HEK293 (cell line): Measurements from ENCODE around the gene WSCD2.

Experiments
- CTCF ChIA-PET: fragments of 350-600 bp; formaldehyde crosslinking; extraction: SDS; loops from one replicate; lab custom pipeline; 2021; ENCODE audit warnings: antibody characterized with exemption; lab: Yijun Ruan, JAX
- POLR2A ChIA-PET: fragments of 300-600 bp; formaldehyde crosslinking; extraction: SDS; loops from one replicate; lab custom pipeline; 2020; ENCODE audit warnings: antibody characterized with exemption, inconsistent platforms; lab: Yijun Ruan, JAX
- H3K27ac ChIP-seq: fragments of 200-500 bp; sonication (Bioruptor generic); 2 replicates; pipeline ENCODE4 v1.5.1; 2014; ENCODE audit warnings: low read depth, low read length, control low read depth, inconsistent platforms; ENCODE audit errors: extremely low read depth
- H3K36me3 ChIP-seq, 2 experiments: fragments of 200-500 bp in 1 of 2; sonication (Bioruptor generic) in 1 of 2; 1 replicate in 1 of 2; 2 replicates in 1 of 2; pipeline ENCODE4 v1.5.1; 2014 to 2017; ENCODE audit warnings: inconsistent platforms in 2 of 2, low read length in 2 of 2; ENCODE audit not compliant: control insufficient read depth in 2 of 2, insufficient read depth in 1 of 2
- H3K4me1 ChIP-seq: fragments of 200-500 bp; sonication (Bioruptor generic); 2 replicates; pipeline ENCODE4 v1.5.1; 2014; ENCODE audit warnings: mild to moderate bottlenecking, low read length, inconsistent platforms; ENCODE audit not compliant: control insufficient read depth, insufficient read depth
- H3K4me3 ChIP-seq: 2 replicates; pipeline ENCODE4 v1.5.1; 2011; ENCODE audit warnings: low read depth, mild to moderate bottlenecking, control low read depth, low read length, moderate library complexity
- H3K9me3 ChIP-seq: fragments of 200-500 bp; sonication (Bioruptor generic); 2 replicates; pipeline ENCODE4 v1.5.1; 2014; ENCODE audit warnings: low read depth, low read length, inconsistent platforms; ENCODE audit not compliant: control insufficient read depth, insufficient read depth
- GLI2 ChIP-seq: fragments of 450-650 bp; formaldehyde crosslinking; IDR thresholded peaks from 2 replicates; pipeline ENCODE4; 2017; ENCODE audit warnings: missing biosample characterization, missing genetic modification characterization, low read depth, borderline replicate concordance
- KLF10 ChIP-seq: fragments of 450-650 bp; IDR thresholded peaks from 2 replicates; pipeline ENCODE4 v1.5.1; 2018; ENCODE audit warnings: missing biosample characterization, mild to moderate bottlenecking, missing genetic modification characterization
- SCRT2 ChIP-seq: fragments of 450-650 bp; formaldehyde crosslinking; IDR thresholded peaks from 2 replicates; pipeline ENCODE4 v1.5.1; 2016; ENCODE audit warnings: missing biosample characterization, missing genetic modification characterization
- SP2 ChIP-seq: fragments of 450-650 bp; formaldehyde crosslinking; IDR thresholded peaks from 2 replicates; pipeline ENCODE4 v1.5.1; 2016; ENCODE audit warnings: missing biosample characterization, missing genetic modification characterization
- TCF7L2 ChIP-seq: IDR thresholded peaks from 2 replicates; pipeline ENCODE4 v1.6.1; 2011; ENCODE audit warnings: low read depth, mild to moderate bottlenecking, inconsistent platforms, low read length, moderate library complexity, borderline replicate concordance
- YY1 ChIP-seq: fragments of 450-650 bp; formaldehyde crosslinking; IDR thresholded peaks from 2 replicates; pipeline ENCODE4 v1.5.1; 2018; ENCODE audit warnings: missing biosample characterization, missing genetic modification characterization
- ZBTB7A ChIP-seq: fragments of 450-650 bp; formaldehyde crosslinking; IDR thresholded peaks from 2 replicates; pipeline ENCODE4 v1.5.1; 2016; ENCODE audit warnings: low read depth, missing biosample characterization, missing genetic modification characterization
- ZFP69B ChIP-seq: fragments of 450-650 bp; formaldehyde crosslinking; IDR thresholded peaks from 2 replicates; pipeline ENCODE4 v1.5.1; 2016; ENCODE audit warnings: missing biosample characterization, missing genetic modification characterization
- ZNF324 ChIP-seq: fragments of 450-650 bp; formaldehyde crosslinking; IDR thresholded peaks from 2 replicates; pipeline ENCODE4 v1.5.1; 2016; ENCODE audit warnings: missing biosample characterization, missing genetic modification characterization
- ZNF404 ChIP-seq: fragments of 450-650 bp; formaldehyde crosslinking; IDR thresholded peaks from 2 replicates; pipeline ENCODE4 v1.5.1; 2017; ENCODE audit warnings: missing biosample characterization, missing genetic modification characterization
- ZNF555 ChIP-seq: fragments of 450-650 bp; formaldehyde crosslinking; conservative IDR thresholded peaks from 2 replicates; pipeline ENCODE4 v1.5.1; 2017; ENCODE audit warnings: missing biosample characterization, mild to moderate bottlenecking, missing genetic modification characterization, inconsistent platforms
- ZNF571 ChIP-seq: fragments of 450-650 bp; formaldehyde crosslinking; IDR thresholded peaks from 2 replicates; pipeline ENCODE4 v1.5.0; 2017; ENCODE audit warnings: missing biosample characterization, missing genetic modification characterization
- ZNF747 ChIP-seq: fragments of 450-650 bp; formaldehyde crosslinking; IDR thresholded peaks from 2 replicates; pipeline ENCODE4 v1.5.1; 2016; ENCODE audit warnings: missing biosample characterization, missing genetic modification characterization
- ZNF768 ChIP-seq: fragments of 450-650 bp; formaldehyde crosslinking; IDR thresholded peaks from 2 replicates; pipeline ENCODE4 v1.5.1; 2018; ENCODE audit warnings: missing biosample characterization, mild to moderate bottlenecking, missing genetic modification characterization
- ZNF776 ChIP-seq: fragments of 450-650 bp; formaldehyde crosslinking; IDR thresholded peaks from 2 replicates; pipeline ENCODE4 v1.5.0; 2017; ENCODE audit warnings: missing biosample characterization, missing genetic modification characterization, borderline replicate concordance
- ZNF777 ChIP-seq: fragments of 450-650 bp; formaldehyde crosslinking; IDR thresholded peaks from 2 replicates; pipeline ENCODE4 v1.5.1; 2017; ENCODE audit warnings: missing biosample characterization, missing genetic modification characterization, borderline replicate concordance
- TF ChIP-seq, protein P1 (sequence below): fragments of 450-650 bp; formaldehyde crosslinking; IDR thresholded peaks from 2 replicates; pipeline ENCODE4 v1.5.1; 2016; ENCODE audit warnings: missing biosample characterization, missing genetic modification characterization
- TF ChIP-seq, protein P2 (sequence below): fragments of 450-650 bp; formaldehyde crosslinking; IDR thresholded peaks from 2 replicates; pipeline ENCODE4 v1.5.1; 2016; ENCODE audit warnings: missing biosample characterization, missing genetic modification characterization, low read depth
- TF ChIP-seq, protein P3 (sequence below): fragments of 450-650 bp; formaldehyde crosslinking; IDR thresholded peaks from 2 replicates; pipeline ENCODE4 v1.5.1; 2016; ENCODE audit warnings: missing biosample characterization, missing genetic modification characterization, borderline replicate concordance
- TF ChIP-seq, protein P4 (sequence below): fragments of 450-650 bp; formaldehyde crosslinking; IDR thresholded peaks from 2 replicates; pipeline ENCODE4 v1.5.1; 2016; ENCODE audit warnings: missing biosample characterization, missing genetic modification characterization

Gene WSCD2

DNA sequence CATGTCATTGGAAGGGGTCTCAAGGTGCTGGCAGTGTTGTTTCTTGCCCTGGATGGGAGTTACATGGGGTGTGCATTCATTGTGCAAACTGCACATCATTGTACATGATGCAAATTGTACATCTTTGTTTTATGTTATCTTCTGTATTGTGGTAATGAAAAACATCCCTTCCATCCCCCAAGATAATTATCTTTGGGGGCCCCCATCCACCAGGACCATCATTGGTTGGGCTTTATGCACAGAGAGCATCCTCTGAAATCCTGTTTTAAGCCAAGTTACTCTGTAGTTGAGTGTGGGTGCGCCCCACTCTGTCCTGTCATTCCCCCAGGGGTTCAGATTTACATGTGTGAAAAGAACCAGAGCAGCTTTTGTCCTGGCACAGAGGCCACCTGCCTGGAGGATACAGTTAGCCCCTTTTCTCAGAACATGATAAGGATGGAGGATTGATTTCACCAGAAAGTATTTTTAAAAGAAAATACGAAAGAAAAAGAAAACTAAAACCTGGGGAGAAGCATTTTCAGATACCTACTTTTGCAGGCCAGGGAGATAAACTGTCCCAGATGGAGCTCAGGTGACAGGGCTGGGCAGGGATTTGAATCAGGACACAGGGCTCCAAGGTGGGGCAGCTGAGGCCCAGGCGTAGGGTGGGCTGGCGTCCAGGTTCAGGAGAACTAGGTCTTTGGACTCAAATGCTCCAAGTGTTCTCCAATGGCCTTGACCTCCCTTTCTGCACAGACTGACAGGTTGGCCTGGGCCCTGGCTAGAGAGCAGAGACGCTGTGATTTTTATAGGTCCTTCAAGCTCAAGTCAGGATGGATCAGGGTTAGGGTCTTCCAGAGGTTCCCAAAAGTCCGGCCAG is 17.2 kb downstream of the WSCD2 start (continued):
- TF ChIP-seq, protein P1, sequence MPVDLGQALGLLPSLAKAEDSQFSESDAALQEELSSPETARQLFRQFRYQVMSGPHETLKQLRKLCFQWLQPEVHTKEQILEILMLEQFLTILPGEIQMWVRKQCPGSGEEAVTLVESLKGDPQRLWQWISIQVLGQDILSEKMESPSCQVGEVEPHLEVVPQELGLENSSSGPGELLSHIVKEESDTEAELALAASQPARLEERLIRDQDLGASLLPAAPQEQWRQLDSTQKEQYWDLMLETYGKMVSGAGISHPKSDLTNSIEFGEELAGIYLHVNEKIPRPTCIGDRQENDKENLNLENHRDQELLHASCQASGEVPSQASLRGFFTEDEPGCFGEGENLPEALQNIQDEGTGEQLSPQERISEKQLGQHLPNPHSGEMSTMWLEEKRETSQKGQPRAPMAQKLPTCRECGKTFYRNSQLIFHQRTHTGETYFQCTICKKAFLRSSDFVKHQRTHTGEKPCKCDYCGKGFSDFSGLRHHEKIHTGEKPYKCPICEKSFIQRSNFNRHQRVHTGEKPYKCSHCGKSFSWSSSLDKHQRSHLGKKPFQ (tag by site-specific recombination) = no peak
- TF ChIP-seq ZFP69B (no peak), SP2 (tag by site-specific recombination) (no peak), ZNF555 (tag by site-specific recombination) (no peak), GLI2 (tag by site-specific recombination) (no peak)

DNA sequence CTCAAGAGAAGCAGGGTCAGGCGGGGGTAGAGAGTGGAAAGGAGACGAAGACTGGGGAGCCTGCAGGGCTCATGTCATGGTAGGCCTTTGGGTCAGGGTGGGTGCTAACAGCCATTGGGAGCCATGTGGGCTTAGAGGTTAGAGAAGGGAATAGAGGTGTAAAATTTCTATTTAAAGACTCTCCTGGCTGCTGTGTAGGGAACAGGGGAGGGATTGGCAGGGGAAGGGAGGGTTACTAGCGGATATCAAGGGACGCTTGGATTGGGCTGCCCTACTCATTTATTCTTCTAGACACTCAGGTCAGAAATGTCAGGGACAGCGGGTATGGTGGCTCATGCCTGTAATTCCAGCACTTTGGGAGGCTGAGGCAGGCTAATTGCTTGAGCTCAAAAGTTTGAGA is 18.2 kb downstream of the WSCD2 start:
- H3K4me1 ChIP-seq = no peaks in the 10 kb centered on the region
- ChIA-PET POLR2A (no interaction called here), CTCF (interaction anchor here (0.6 kb wide), 1 partner anchor 13 kb away, joined by 3 read pairs; no protein-coding TSS in a partner anchor)

DNA sequence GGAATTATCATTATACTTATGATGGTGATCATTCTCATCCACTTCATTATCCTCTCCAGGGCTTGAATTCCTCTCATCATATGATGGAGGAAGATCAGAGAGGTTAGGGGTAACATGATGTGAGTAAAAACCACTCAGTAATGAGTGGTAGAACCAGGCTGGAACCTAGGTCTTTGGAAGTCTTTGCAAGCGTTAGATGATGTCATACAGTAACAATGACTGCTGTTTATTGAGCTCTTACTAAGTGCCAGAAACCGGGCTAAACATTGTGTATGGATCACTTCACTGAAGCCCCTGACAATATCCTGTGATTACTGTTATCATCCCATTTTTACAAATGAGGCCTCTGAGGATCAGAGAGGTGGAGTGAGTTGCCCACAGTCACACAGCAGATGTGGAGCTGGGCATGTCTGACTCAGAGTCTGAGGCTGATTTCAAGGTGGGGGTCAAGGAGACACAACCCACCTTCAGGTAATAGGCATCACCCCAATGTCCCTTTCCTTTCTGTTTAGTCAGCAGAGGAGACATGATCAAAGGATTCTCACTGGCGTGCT is 19.5 kb downstream of the WSCD2 start:
- POLR2A ChIA-PET = no interaction called here
- TF ChIP-seq ZNF777 (tag by site-specific recombination) (no peak), ZNF768 (0 out of 2 replicates have a peak, but pooled peaks have one; percentile 42)
- TF ChIP-seq, protein P2, sequence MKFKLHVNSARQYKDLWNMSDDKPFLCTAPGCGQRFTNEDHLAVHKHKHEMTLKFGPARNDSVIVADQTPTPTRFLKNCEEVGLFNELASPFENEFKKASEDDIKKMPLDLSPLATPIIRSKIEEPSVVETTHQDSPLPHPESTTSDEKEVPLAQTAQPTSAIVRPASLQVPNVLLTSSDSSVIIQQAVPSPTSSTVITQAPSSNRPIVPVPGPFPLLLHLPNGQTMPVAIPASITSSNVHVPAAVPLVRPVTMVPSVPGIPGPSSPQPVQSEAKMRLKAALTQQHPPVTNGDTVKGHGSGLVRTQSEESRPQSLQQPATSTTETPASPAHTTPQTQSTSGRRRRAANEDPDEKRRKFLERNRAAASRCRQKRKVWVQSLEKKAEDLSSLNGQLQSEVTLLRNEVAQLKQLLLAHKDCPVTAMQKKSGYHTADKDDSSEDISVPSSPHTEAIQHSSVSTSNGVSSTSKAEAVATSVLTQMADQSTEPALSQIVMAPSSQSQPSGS (tag by site-specific recombination) = 0 out of 2 replicates have a peak, but pooled peaks have one; percentile 55
- TF ChIP-seq, all 188 proteins: peak for 2
- Histone ChIP-seq H3K4me1 (no peaks in the 10 kb centered on the region), H3K9me3 (no peaks in the 10 kb centered on the region), H3K36me3 (no peaks in the 10 kb centered on the region), H3K27ac (no peak overlapping the region), H3K4me3 (no peak overlapping the region)
- CTCF ChIA-PET = no interaction called here

More for the DNA sequence above, 18.2 kb downstream of the WSCD2 start:
- TF ChIP-seq KLF10 (tag by site-specific recombination) (no peak), SCRT2 (tag by site-specific recombination) (no peak), ZBTB7A (no peak), ZNF747 (no peak), ZNF776 (tag by site-specific recombination) (no peak), TCF7L2 (no peak)
- Histone ChIP-seq H3K27ac (no peak overlapping the region), H3K4me3 (no peak overlapping the region), H3K9me3 (no peaks in the 10 kb centered on the region), H3K36me3 (no peaks in the 10 kb centered on the region)

DNA sequence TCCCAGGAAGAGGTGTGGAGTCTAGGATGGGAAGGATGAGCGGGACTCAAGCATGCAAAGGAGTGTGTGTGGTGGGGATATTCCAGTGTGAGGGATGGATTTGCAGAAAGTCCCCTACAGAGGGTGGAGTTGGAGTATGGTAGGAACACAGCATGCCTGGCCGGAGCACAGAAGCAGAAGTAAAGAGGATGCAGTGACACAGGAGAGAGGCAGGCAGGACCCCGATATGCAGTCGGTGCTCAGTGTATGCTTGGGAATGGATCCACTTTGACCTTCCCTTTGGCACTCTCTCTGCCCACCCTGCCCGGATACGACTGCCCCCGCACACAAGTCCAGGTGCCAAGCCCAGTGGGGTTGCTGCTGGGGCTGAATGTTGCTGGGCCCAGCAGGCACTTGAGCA is 21.3 kb downstream of the WSCD2 start:
- ChIA-PET POLR2A (no interaction called here), CTCF (interaction anchor here (0.7 kb wide), 1 partner anchor 86 kb away, joined by 3 read pairs; no protein-coding TSS in a partner anchor)
- Histone ChIP-seq H3K4me3 (no peak overlapping the region), H3K36me3 (no peaks in the 10 kb centered on the region), H3K27ac (no peak overlapping the region), H3K4me1 (no peaks in the 10 kb centered on the region), H3K9me3 (no peaks in the 10 kb centered on the region)
- TF ChIP-seq ZNF324 = no peak
- TF ChIP-seq YY1 (tag by site-specific recombination) = no peak
- no peak for TF ChIP-seq ZNF571
- no peak for TF ChIP-seq ZNF404 (tag by site-specific recombination)
- TF ChIP-seq, protein P3, sequence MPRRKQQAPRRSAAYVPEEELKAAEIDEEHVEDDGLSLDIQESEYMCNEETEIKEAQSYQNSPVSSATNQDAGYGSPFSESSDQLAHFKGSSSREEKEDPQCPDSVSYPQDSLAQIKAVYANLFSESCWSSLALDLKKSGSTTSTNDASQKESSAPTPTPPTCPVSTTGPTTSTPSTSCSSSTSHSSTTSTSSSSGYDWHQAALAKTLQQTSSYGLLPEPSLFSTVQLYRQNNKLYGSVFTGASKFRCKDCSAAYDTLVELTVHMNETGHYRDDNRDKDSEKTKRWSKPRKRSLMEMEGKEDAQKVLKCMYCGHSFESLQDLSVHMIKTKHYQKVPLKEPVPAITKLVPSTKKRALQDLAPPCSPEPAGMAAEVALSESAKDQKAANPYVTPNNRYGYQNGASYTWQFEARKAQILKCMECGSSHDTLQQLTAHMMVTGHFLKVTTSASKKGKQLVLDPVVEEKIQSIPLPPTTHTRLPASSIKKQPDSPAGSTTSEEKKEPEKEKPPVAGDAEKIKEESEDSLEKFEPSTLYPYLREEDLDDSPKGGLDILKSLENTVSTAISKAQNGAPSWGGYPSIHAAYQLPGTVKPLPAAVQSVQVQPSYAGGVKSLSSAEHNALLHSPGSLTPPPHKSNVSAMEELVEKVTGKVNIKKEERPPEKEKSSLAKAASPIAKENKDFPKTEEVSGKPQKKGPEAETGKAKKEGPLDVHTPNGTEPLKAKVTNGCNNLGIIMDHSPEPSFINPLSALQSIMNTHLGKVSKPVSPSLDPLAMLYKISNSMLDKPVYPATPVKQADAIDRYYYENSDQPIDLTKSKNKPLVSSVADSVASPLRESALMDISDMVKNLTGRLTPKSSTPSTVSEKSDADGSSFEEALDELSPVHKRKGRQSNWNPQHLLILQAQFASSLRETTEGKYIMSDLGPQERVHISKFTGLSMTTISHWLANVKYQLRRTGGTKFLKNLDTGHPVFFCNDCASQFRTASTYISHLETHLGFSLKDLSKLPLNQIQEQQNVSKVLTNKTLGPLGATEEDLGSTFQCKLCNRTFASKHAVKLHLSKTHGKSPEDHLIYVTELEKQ (tag by site-specific recombination) = no peak
- TF ChIP-seq, protein P4, sequence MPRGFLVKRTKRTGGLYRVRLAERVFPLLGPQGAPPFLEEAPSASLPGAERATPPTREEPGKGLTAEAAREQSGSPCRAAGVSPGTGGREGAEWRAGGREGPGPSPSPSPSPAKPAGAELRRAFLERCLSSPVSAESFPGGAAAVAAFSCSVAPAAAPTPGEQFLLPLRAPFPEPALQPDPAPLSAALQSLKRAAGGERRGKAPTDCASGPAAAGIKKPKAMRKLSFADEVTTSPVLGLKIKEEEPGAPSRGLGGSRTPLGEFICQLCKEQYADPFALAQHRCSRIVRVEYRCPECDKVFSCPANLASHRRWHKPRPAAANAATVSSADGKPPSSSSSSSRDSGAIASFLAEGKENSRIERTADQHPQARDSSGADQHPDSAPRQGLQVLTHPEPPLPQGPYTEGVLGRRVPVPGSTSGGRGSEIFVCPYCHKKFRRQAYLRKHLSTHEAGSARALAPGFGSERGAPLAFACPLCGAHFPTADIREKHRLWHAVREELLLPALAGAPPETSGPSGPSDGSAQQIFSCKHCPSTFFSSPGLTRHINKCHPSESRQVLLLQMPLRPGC (tag by site-specific recombination) = no peak
